Mammary epithelial cell (primary cell): ENCODE measurements around the gene GSTP1.

Source experiments
- CTCF ChIP-seq, 2 donors: IDR thresholded peaks in 1 of 2; conservative IDR thresholded peaks in 1 of 2; 2 replicates each; pipeline ENCODE4 v1.5.1; 2011 to 2012; ENCODE audit warnings: inconsistent platforms in 2 of 2, low read length in 2 of 2, mild to moderate bottlenecking in 2 of 2, control low read depth in 1 of 2, low read depth in 1 of 2; ENCODE audit not compliant: insufficient read depth in 1 of 2; ENCODE audit errors: extremely low read depth in 1 of 2
- EZH2 ChIP-seq: IDR thresholded peaks from 2 replicates; pipeline ENCODE4 v1.6.1; 2012; ENCODE audit warnings: low read length, inconsistent platforms, borderline replicate concordance

- TF ChIP-seq CTCF (conservative IDR thresholded peaks at IDR 0.05 in 1 of 2, IDR thresholded peaks at IDR 0.05 in 1 of 2; ENCODE audit: extremely low read depth in 1 of 2, insufficient read depth in 1 of 2, low read depth in 1 of 2, low read length in 2 of 2) (peak; percentile 20 to 68), EZH2 (no peak)
These were observed 23.1 kb downstream of the GSTP1 start, which contains the start of gene NDUFV1 for GRCh38 chr11:67606492-67607295.
